K562 (cell line): ENCODE measurements around the gene ABL1. TPM values are rescaled to one million over a fixed set of nuclear protein-coding genes. Genes with fewer than 3 reads are reported as not detected.

Source experiments
- ATAC-seq: fragments of 200-7000 bp; cut with Tn5 transposase; 3 replicates; pipeline ENCODE4 v1.9.1; 2020; ENCODE audit warnings: moderate library complexity
- BruUV-seq: library from RNA; stranded (reverse); fragments of 400-500 nt; replicated peaks from 2 replicates; lab custom pipeline; 2021; lab: Mats Ljungman, UMichigan
- CTCF ChIA-PET: fragments of 300-600 bp; formaldehyde crosslinking; extraction: SDS; loops from one replicate; lab custom pipeline; 2021; ENCODE audit warnings: low intra/inter-chr PET ratio; lab: Yijun Ruan, JAX
- POLR2A ChIA-PET: fragments of 300-600, 350-650 bp; sonication (Branson Sonifier 250); formaldehyde crosslinking; extraction: SDS; loops from one replicate; lab custom pipeline; 2021; ENCODE audit warnings: antibody characterized with exemption, inconsistent platforms; lab: Yijun Ruan, JAX
- DNase-seq, 4 experiments: peaks; one replicate each; pipeline versions ENCODE4 v3.0.0 to v3.0.0-alpha.2; 2011 to 2018; ENCODE audit warnings: low spot score in 3 of 4, mixed read lengths in 3 of 4; ENCODE audit errors: extremely low read depth in 1 of 4
- FAIRE-seq: peaks from 2 replicates; lab custom pipeline; 2011; peaks lifted over from hg19 to GRCh38; lab: Jason Lieb, UNC
- H2AFZ ChIP-seq: 2 replicates; pipeline ENCODE4 v1.6.0; 2011; ENCODE audit warnings: low read depth, low read length, control low read depth, inconsistent platforms
- H3K27ac ChIP-seq: fragments of 200-600 bp; 3 replicates; pipeline ENCODE4 v1.8.0; 2011; ENCODE audit warnings: low read depth, mild to moderate bottlenecking, control low read depth, inconsistent platforms, low read length, moderate library complexity, mixed read lengths; ENCODE audit errors: extremely low read depth
- H3K27me3 ChIP-seq, 2 experiments: fragments of 300-600 bp in 1 of 2; 2 replicates in 1 of 2; 3 replicates in 1 of 2; pipeline versions ENCODE4 v1.6.0 to v1.8.0; 2011; ENCODE audit warnings: inconsistent platforms in 2 of 2, low read length in 2 of 2, mild to moderate bottlenecking in 1 of 2, mixed read lengths in 1 of 2, moderate library complexity in 1 of 2; ENCODE audit not compliant: control insufficient read depth in 2 of 2, insufficient read depth in 2 of 2
- H3K36me3 ChIP-seq: fragments of 300-600 bp; 3 replicates; pipeline ENCODE4 v1.8.0; 2011; ENCODE audit warnings: mild to moderate bottlenecking, low read length, inconsistent platforms; ENCODE audit not compliant: control insufficient read depth, insufficient read depth
- H3K4me1 ChIP-seq, 2 experiments: fragments of 200-600 bp in 1 of 2; replicated peaks in 1 of 2; 2 replicates in 1 of 2; 3 replicates in 1 of 2; pipeline versions ENCODE4 v1.5.1 to v1.8.0; 2011; ENCODE audit warnings: inconsistent platforms in 2 of 2, low read length in 2 of 2, mild to moderate bottlenecking in 1 of 2, mixed read lengths in 1 of 2, moderate library complexity in 1 of 2; ENCODE audit not compliant: control insufficient read depth in 2 of 2, insufficient read depth in 2 of 2
- H3K4me2 ChIP-seq: 2 replicates; pipeline ENCODE4 v1.6.1; 2011; ENCODE audit warnings: low read length, control low read depth, inconsistent platforms, mixed read lengths; ENCODE audit not compliant: insufficient read depth
- H3K4me3 ChIP-seq: fragments of 200-600 bp; sonication (generic), shearing (Covaris generic); 2 replicates; pipeline ENCODE4 v1.5.1; 2016; ENCODE audit warnings: control low read depth, inconsistent platforms
- H3K79me2 ChIP-seq: fragments of 200-600 bp; 3 replicates; pipeline ENCODE4 v1.8.0; 2011; ENCODE audit warnings: low read length, inconsistent platforms; ENCODE audit not compliant: control insufficient read depth, insufficient read depth
- H3K9ac ChIP-seq, 2 experiments: 2 replicates each; pipeline versions ENCODE4 v1.6.0 to v1.6.1; 2011; ENCODE audit warnings: low read depth in 2 of 2, low read length in 2 of 2, control low read depth in 1 of 2, inconsistent platforms in 1 of 2, mild to moderate bottlenecking in 1 of 2, mixed read lengths in 1 of 2; ENCODE audit not compliant: insufficient read depth in 1 of 2
- H3K9me1 ChIP-seq: one replicate; pipeline ENCODE4 v1.6.0; 2011; ENCODE audit warnings: inconsistent platforms, mild to moderate bottlenecking, low read length, moderate library complexity; ENCODE audit not compliant: control insufficient read depth, insufficient read depth
- H3K9me3 ChIP-seq: replicated peaks from 2 replicates; pipeline ENCODE4 v1.5.1; 2011; ENCODE audit warnings: low read depth, low read length, inconsistent platforms; ENCODE audit not compliant: control insufficient read depth, insufficient read depth
- H4K20me1 ChIP-seq: replicated peaks from 2 replicates; pipeline ENCODE4 v1.6.1; 2011; ENCODE audit warnings: low read length, inconsistent platforms, mixed read lengths; ENCODE audit not compliant: control insufficient read depth, insufficient read depth
- DIDO1 ChIP-seq: fragments of 450-650 bp; IDR thresholded peaks from 2 replicates; pipeline ENCODE4 v1.6.1; 2016; ENCODE audit warnings: low read depth, missing biosample characterization, missing genetic modification characterization
- FOXK2 ChIP-seq, 2 experiments: fragments of 450-650 bp; IDR thresholded peaks in 1 of 2; conservative IDR thresholded peaks in 1 of 2; 2 replicates each; pipeline ENCODE4 v1.6.1; 2016; ENCODE audit warnings: low read depth in 2 of 2, mild to moderate bottlenecking in 1 of 2
- STAT6 ChIP-seq: sonication (generic); formaldehyde crosslinking; IDR thresholded peaks from 2 replicates; pipeline ENCODE4 v1.8.1; 2023; ENCODE audit warnings: mild to moderate bottlenecking, missing genetic modification reagents
- WGBS: fragments of 100-300 bp; shearing (Covaris generic); methylation state at CpG from one replicate; pipeline ENCODE4 v1.1.6; 2016; ENCODE audit warnings: low coverage, mixed read lengths; ENCODE audit not compliant: insufficient coverage; ENCODE audit errors: missing lambda C conversion rate; 5-methylcytosine and 5-hydroxymethylcytosine counted together
- in situ Hi-C: fragments of 300-500 bp; cut with MboI; formaldehyde crosslinking; loops from 4 replicates; pipeline ENCODE4 v1.15.0; 2018; ENCODE audit warnings: inconsistent platforms, mixed read lengths
- intact Hi-C: fragments of 100-400 bp; cut with micrococcal nuclease; formaldehyde crosslinking; loops from 2 replicates; pipeline ENCODE4 v1.14.2; 2022
- polyA plus RNA-seq, 8 experiments: library from polyadenylated mRNA; depleted of rRNA in 4 of 8; stranded (reverse) in 5 of 8; unstranded in 3 of 8; fragments of >200 nt; fragmentation: Nextera tagmentation in 2 of 8; fragmentation: Illumina TruSeq in 1 of 8; extraction: Ambion mirVana in 2 of 8; extraction: Trizol in 1 of 8; gene quantifications; 2 replicates each; pipeline versions ENCODE4 v1.2.1 to v1.2.3, GENCODE V29; 2011 to 2014; ENCODE audit warnings: inconsistent platforms in 1 of 8, missing spikeins in 1 of 8
- total RNA-seq, 7 experiments: library from RNA; depleted of rRNA in 6 of 7; stranded (reverse); fragments of >200 nt in 6 of 7; fragmentation: Illumina TruSeq in 2 of 7; extraction: Trizol in 2 of 7; gene quantifications; 2 replicates each; pipeline versions ENCODE4 v1.2.1 to v1.2.3, GENCODE V29; 2011 to 2021; ENCODE audit warnings: low replicate concordance in 1 of 7
- TF ChIP-seq, protein P1 (sequence below): fragments of 250-450 bp; sonication (Bioruptor Pico); IDR thresholded peaks from 2 replicates; pipeline ENCODE4 v1.5.1; 2021; ENCODE audit warnings: mild to moderate bottlenecking

The ABL1 gene
- total and polyA plus RNA-seq, 9 of the 15 experiments (the other 6 are each of a cell fraction or from before 2014, with no cell fraction given), result 1.5 to 130 (median 37.8) TPM

DNA sequence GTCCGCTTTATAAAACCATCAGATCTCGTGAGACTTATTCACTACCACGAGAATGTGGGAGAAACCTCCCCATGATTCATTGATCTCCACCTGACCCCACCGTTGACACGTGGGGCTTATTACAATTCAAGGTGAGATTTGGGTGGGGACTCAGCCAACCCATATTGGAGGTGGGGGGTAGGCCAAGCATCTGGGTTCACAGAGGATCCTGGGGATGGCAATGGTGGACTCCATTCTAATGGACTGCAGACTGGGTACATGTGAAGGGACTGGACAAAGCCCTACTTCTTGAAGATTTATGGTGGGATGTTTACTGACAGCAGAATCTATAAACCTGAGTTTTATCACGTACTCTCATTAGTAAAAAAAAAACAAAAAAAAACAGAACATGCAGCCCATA, 46.5 kb downstream of the ABL1 start:
- POLR2A ChIA-PET, result interaction anchor here (1.2 to 5.3 kb wide), 5 partner anchors 11 to 104 kb away, joined by 3 to 57 read pairs (median 6); no protein-coding TSS in a partner anchor
- ATAC-seq (no peak), DNase-seq (peak in 2 of 4 experiments; percentile 59 to 61), FAIRE-seq (no peak)
- H3K9ac ChIP-seq, result no peak overlapping the region
- H4K20me1 ChIP-seq, result peaks cover 27% of the 10 kb centered on the region; the same call in 1 of the 2 replicates
- CTCF ChIA-PET, result interaction anchor here (0.6 to 1.1 kb wide), 2 partner anchors 18 to 1144 kb away, joined by 3 to 4 read pairs; no protein-coding TSS in a partner anchor
- H3K9me1 ChIP-seq, result peaks cover 8% of the 10 kb centered on the region
- no TSS peak for BruUV-seq
- H3K4me2 ChIP-seq, result no peak overlapping the region
- peaks cover 87% of the 10 kb centered on the region for H3K36me3 ChIP-seq
- in situ Hi-C loops, result no loop called here
- 90% methylated on average over 6 of the region's 6 CpGs for WGBS
- no peak overlapping the region for H2AFZ ChIP-seq
- H3K4me3 ChIP-seq, result no peak overlapping the region
- H3K4me1 ChIP-seq, result peaks cover 0 to 23% of the 10 kb centered on the region in 2 experiments; a peak in 1 of 5 replicates
- no peak overlapping the region for H3K27ac ChIP-seq
- H3K27me3 ChIP-seq, result no peaks in the 10 kb centered on the region
- intact Hi-C loops, result no loop called here
- TF ChIP-seq, protein P1, sequence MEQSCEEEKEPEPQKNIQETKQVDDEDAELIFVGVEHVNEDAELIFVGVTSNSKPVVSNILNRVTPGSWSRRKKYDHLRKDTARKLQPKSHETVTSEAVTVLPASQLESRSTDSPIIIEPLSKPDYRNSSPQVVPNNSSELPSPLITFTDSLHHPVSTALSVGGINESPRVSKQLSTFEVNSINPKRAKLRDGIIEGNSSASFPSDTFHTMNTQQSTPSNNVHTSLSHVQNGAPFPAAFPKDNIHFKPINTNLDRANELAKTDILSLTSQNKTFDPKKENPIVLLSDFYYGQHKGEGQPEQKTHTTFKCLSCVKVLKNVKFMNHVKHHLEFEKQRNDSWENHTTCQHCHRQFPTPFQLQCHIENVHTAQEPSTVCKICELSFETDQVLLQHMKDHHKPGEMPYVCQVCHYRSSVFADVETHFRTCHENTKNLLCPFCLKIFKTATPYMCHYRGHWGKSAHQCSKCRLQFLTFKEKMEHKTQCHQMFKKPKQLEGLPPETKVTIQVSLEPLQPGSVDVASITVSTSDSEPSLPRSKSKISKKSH (CRISPR knock-in tag), result no peak
- TF ChIP-seq STAT6 (CRISPR knock-in tag) (0 out of 2 replicates have a peak, but pooled peaks have one; percentile 15), FOXK2 (conservative IDR thresholded peaks at IDR 0.05 in 1 of 2, IDR thresholded peaks at IDR 0.05 in 1 of 2; ENCODE audit: low read depth in 2 of 2) (no peak), DIDO1 (tag) (no peak)
- no peaks in the 10 kb centered on the region for H3K79me2 ChIP-seq
- H3K9me3 ChIP-seq, result no peaks in the 10 kb centered on the region
